HK-2 (cell line): Measurements from ENCODE around the gene MYO7B.

Experiments used
- DNase-seq: peaks from one replicate; pipeline ENCODE4 v3.0.0-alpha.2; 2018; ENCODE audit not compliant: unreplicated experiment

MYO7B gene

DNA sequence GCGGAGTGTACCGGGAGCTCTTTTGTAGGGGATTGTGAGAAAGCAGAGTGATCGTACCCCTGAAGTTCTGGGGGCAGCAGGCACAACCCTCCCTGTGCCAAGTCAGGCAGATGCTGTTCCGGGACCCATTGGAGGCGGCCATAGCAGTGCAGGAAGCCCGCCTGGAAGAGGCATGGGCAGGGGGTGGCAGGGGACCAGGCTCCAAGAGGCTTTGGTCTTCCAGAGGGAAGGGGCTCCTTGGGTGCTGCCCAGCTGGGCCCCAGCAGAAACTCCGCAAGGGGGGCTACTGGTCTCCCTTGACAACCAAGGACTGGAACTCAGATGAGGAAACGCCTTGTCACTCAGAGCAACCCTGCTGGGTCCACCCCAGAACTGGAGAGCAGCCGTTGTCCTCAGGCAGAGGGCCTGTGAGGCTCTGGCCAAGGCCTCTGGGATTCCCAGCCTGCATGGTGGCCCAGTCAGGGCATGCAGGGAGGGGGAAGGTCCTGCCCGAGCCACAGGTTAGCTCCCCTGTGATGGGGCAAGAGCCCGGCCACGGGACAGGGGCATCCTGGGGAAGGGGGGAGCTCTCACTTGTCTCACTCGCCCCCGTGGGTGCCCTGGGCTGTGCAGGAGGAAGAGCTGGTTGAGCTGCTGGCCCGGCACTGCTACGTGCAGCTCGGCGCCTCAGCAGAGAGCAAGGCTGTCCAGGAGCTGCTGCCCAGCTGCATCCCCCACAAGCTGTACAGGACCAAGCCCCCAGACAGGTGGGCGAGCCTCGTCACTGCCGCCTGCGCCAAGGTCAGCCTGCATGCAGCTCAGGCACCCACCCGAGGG, 89.5 kb downstream of the MYO7B start:
- no peak for DNase-seq

DNA sequence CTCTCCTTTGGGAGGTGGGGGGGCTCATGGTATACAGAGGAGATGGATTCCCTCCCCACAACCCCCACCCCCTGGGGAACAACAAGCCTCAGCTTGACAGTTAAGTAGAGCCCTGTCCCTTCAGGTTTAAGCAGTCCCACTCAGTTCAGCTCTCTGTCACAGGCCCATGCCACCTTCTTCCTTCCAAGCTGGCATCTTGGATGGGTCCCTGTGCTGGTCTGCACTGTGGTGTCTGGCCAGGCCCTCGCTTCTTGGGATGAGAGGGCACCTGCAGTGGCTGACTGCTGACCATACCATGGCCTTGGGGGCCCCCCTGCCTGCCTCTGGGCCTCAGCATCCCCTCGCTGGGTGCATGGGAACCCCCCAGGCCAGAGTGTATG, 90.1 kb downstream of the MYO7B start:
- no peak for DNase-seq

DNA sequence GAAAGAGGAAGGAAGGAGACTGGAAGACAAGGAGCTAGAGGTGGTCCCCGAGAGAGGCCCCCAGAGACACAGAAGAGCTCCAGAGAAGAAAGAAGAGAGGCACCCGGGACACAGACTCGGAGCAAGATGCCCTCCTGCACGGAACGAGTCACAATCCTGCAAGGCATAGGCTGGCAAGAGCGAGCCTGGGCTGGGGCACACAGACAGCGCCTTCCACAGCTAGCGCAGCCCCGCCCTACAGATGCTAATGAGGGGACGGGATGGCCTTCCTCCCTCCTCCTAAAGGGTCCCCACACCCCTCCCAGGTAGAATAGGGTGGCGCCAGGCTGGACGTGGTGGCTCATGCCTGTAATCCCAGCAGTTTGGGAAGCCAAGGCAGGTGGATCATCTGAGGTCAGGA, 90.7 kb downstream of the MYO7B start:
- no peak for DNase-seq

DNA sequence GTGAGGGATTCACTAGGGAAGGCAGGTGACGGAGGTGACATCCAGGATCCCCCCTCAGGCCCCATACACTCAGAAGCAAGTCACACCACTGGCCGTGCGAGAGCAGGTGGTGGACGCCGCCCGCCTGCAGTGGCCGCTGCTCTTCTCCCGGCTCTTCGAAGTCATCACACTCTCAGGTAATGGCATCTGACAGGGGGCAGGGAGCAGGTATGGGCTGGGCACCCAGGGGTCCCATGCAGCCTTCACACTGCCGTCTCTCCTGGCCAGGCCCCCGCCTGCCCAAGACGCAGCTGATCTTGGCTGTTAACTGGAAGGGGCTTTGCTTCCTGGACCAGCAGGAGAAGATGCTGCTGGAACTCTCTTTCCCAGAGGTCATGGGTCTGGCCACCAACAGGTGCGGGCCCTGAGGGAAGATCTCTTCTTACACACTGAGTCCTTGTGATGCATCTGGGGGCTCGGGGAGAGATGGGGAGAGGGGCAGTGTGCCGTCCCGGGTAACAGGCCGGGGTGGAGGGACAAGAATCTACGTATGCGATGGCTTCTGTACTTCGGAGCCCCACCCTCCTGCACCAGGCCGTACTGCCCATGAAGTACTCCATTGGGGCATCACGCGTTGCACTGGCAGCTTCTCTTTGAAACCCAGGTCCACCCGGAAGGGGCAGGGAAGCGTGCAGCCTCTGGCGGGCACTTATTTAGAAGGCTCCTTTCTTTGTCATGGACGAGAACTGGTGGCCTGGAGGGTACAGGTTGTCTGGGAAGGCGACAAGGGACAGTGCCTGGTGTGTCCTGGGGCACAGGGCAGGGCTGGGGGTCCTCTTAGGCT, 91.6 kb downstream of the MYO7B start:
- no peak for DNase-seq

DNA sequence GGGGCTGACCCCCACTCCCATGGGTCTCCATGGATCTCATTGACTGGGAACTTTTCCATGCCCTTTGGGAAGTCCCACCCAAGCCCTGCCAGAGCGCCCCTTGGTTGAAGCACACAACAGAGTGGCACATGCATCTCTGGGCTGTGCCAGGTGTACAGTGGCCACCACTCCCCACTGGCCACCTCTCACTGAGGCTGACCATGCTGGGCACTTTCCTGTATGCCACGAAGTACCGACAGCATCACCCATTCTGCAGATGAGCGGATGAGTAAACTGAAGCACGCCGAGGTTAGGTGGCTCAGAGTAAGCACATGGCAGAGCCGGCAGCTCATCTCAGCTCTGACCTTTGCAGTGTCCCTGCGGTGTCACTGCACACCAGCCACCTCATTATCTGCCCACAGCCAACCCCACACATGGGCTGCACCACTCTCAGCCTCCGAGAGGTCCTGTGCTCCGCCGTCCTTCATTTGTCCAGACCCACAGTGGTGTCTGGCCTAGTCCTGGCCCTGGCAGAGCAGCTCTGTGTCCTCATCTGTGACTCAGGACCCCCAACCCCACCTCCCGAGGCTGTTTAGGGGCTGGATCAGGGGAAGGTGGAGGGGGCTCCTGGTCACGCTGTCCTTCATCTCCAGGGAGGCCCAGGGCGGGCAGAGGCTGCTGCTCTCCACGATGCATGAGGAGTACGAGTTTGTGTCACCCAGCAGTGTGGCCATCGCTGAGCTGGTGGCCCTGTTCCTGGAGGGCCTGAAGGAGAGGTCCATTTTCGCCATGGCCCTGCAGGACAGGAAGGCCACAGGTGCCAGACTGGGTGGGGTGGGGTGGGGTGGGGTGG, 92.5 kb downstream of the MYO7B start:
- DNase-seq = no peak

DNA sequence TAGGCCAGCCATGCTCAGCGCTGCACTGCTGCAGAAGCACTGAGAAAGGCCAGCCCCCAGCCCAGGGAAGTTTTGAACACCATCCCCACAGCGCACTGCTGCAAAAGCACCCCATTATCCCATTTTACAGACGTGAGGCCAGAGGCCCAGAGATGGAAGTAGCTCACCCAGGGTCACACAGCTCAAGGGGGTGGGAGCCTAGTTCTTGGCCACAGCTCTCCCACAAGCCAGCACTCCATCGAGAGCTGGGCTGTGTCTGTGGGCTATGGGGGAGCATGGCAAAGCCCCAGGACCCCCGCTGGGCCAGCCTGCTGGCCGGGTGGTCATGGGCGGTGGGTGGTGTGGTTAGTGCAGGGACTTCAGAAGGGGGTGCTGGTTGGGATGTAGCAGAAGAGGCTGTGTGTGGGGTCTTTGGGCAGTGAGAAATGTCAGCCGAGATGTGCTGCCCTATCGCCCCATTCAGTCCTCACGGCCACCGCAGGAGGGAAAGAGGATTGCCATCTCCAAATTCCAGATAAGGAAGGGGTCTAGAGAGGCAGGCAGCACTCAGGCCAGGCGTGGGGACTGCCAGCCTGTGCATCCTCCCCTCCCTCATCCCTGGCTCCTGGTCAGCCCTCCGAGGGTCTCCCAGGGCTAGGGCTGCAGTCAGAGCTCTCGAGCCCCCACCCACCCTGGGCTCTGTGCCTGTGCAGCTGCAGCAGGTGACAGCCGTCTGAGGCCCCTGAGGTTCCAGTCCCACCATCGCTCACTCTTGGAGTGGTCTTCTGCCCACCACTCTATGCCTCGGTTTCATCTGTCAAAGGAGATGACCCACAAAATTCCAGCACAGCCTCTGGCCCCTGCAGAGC, 93.5 kb downstream of the MYO7B start:
- DNase-seq = no peak

DNA sequence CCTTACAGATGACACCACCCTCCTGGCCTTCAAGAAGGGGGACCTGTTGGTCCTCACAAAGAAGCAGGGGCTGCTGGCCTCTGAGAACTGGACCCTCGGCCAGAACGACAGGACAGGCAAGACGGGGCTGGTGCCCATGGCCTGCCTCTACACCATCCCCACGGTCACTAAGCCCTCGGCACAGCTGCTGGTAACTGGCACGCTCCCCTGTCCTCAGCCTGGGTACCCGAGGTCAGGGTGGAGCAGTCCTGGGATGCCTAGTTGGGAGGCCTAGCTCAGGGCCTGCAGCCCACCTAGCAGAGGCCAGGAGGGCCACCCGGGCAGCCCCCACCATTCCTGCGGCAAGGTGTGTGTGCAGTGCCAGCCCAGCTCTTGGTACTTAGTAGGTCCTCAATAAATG, 94.2 kb downstream of the MYO7B start:
- DNase-seq = no peak

DNA sequence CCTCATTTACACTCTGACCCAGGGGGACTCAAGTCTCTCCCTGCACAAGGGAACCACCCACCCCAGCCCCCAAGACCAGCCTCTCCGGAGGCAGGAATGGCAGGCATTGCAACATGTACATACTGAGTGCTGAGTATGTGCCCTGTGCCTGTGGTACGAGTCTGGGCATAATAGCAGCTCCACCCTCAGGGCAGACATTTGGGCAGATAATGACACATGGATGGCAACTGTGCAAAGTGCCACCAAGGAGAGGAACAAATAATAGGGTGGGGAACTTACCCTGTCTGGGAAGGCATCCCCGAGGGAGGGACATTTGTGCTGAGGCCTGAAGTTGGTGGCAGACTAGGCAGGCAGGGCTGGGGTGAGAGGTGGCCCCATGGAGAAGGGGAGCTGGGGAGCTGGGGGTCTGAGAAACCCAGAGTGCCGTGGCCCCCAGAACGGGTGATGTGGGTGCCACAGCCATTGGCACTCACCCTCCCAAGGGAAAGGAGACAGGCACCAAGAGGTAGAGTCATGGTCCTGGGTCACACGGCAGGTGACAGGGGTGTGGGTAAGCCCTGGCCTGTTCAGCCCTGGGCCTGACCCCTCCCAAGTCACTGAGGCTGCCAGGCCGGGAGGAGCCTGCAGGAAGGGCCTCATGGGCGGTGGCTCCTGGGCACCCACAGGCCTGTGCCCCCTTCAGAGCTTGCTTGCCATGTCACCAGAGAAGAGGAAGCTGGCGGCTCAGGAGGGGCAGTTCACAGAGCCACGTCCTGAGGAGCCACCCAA, 94.8 kb downstream of the MYO7B start:
- no peak for DNase-seq

DNA sequence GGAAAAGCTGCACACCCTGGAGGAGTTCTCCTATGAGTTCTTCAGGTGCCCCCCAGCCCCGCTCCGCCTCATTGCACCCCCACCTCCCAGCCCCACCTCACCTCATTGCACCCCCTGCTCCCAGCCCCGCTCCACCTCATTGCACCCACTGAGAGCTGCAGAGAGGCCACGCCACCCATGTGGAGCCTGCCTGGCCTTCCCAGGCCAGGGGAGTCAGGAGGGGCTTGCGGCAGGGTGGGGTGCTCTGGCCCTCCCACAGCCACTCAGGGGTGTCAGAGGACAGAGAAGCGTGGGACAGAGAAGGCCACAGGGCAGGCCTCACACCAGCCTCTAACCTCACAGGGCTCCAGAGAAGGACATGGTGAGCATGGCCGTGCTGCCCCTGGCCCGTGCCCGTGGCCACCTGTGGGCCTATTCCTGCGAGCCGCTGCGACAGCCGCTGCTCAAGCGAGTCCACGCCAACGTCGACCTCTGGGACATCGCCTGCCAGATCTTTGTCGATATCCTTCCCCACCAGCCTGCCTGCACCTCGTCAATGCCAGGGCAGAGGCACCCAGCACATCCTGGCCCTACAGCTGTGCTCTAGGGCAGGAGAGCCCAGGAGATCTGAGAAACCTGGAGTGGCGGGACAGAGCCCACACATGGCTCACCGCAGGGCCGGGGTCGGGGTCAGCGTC, 95.5 kb downstream of the MYO7B start:
- no peak for DNase-seq

DNA sequence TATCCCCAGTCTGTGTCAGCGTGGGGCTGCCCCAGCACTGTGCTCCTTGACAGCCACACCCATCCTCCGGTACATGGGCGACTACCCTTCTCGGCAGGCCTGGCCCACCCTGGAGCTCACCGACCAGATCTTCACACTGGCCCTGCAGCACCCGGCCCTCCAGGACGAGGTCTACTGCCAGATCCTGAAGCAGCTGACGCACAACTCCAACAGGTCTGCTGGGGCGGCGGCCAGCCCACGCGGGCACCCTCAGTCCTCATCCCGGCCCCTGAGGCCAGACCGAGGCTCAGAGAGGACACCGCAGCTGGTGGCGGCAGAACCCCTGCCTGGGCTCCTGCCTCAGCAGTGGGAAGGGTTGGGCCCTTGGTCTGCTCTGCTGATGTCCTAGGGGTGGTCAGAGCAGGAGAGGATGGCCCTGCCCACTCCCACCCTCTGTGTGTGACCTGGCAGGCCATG, 96.1 kb downstream of the MYO7B start:
- no peak for DNase-seq

DNA sequence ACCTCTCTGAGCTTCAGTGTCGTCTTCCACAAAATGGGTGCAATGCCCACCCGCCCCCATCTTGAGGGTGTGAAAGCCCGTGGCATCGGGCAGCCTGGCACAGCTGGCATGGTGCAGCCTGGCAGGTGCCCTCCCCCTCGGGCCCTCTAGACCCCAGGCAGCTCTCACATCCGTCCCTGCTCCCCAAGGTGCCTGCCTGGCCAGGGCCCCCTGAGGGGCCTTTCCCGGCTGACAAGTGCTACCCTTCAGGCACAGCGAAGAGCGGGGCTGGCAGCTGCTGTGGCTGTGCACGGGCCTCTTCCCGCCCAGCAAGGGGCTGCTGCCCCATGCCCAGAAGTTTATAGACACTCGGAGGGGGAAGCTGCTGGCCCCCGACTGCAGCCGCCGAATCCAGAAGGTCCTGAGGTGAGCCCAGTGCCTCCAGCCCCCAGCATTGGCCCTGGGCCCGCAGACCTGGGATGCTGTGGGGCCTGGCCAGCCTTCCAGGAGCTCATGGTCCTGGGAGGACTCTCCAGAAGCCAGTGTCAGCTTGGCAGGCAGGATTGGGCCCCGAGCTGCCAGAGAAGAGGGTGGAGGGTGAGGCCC, 96.6 kb downstream of the MYO7B start:
- no peak for DNase-seq

DNA sequence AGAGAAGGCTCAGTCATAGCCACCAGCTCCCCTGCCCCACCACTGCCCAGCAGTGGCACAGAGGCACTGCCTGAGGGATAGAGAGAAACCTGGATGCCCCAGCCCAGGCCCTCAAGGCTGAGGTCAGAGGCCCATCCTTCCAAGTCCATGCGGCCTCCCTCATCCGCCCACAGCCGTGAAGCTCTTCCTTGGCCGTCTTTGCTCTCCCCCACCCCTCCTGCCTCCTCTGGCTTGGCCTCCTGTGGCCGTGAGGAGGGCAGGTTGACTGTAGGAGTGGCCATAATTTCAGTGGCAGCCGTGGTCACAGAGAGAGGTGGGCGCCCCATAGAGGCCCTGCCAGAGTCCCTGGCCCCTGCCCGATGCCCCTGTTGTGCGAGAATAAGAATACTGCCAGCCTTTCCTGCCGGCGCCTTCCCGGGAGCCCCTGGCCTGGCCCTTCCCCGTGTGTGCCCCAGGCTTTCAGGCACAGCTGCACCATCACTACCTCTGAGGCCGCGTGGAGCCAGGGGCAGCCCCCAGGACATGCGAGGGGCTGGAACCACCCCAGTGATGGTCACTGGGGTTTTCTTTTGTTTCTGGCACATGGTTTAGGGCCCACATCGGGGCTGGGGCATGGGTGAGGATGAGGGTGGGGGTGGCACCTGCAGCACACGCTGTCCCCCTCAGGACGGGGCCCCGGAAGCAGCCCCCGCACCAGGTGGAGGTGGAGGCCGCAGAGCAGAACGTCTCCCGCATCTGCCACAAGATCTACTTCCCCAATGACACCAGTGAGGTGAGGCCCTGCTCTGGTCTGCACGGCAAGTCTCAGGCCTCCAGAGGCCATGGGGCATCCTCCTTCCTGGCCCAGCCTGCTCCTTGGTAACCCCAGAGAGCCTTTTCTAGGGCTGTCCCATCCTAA, 97.4 kb downstream of the MYO7B start:
- no peak for DNase-seq

DNA sequence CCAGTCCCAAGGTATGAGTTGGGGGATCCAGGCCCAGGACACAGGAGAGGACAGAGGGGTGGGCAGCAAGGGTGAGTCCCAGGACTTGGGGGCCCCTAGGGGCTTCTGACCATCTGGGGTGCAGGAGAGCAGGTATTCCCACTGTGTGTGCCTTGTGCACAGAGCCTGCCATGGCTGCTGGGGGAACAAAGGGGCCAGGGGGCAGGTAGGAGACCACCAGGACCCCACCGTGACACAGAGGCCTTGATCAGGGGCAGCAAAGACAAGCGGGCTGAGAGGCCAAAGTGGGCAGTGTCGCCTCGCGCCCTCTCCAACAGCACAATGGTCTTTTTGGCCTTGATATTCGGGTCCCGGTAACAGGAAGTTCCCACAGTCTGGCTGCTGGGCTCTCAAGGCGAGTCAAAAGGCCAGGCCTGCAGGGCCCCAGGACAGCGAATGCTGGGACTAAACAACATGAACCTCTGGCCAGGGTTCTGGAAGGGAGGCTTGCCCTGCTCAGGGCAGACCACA, 98.1 kb downstream of the MYO7B start:
- DNase-seq = no peak

DNA sequence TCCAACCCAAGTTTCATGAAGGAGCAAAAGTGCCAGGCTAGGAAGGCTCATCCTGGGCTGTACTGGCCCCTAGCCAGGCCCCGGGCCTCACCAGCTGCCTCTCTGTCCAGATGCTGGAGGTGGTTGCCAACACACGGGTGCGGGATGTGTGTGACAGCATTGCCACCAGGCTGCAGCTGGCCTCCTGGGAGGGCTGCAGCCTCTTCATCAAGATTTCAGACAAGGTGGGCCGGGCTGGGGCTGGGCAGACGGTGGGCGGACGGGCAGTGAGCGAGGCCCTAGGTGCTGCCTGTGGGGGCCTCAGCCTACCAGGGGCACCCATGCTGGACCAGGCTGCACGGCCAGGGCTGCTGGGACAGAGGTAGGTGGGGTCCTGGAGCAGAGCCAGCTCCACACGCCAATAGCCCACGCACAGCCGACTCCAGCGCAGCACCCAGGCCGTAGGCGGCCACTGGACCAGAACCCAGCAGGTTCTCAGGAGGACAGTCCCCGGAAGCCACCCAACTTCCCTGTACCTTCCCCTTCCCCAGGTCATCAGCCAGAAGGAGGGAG, 98.7 kb downstream of the MYO7B start:
- DNase-seq = no peak

DNA sequence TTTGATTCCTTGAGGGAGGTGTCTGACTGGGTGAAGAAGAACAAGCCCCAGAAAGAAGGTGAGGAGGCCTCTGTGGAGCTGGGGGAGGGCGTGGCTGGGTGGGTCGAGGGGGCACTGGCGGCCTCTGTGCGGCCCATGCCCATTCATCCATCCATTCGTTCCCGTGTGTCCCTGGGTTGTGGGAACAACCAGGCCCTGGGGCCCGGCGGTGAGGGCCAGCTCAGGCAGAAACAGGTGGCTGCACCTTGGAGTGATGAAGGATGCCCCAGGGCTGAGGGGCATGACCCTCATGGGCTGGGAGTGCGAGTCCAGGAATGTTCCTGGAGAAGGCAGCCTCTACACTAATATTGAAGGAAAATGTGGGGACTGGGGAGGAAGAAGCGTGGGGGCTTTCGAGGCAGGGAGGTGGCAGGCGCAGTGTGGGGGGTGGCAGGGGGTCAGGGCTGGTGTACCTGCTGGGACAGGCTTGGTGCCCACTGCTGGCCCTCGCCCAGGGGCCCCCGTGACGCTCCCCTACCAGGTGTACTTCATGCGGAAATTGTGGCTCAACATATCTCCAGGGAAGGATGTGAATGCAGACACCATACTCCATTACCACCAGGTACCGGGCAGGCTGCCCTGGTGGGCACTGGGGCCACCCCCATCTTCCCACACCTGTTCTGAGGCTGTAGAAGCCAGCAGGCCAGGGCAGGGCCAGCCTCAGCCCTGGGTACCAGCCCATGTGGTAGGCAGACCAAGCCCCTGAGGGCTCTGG, 99.3 kb downstream of the MYO7B start:
- no peak for DNase-seq

DNA sequence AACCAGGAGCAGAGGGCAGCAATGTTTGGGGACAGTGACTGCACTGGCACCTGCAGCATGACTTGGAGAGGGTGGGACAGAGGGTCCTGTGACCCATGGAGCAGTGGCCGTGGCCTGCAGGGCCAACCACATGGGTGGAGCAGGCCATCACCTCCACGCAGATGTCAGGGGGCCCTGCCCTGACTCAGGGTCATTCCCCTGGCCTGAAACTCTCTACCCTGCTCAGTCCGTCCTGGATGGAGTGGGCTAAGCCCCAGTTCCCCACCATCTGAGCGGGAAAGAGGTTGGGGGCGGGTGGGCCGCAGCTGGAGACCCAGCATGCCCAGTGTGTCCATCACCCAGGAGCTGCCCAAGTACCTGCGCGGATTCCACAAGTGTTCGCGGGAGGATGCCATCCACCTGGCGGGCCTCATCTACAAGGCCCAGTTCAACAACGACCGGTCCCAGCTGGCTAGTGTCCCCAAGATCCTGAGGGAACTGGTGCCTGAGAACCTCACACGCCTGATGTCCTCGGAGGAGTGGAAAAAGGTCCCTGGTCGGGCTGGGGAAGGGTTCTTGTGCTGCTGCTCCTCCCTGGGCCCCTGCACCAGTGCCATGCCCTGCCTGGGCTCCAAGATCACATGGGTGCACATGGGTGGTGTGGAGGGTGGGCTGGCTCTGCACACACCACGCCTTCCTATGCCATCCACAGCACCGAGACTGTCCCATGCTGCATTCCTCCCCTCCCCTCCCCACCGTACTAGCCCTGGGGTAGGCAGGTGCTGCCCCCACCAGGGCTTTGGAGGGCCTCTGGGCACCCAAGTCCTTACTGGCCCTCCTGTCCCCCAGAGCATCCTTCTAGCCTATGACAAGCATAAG, 100.1 kb downstream of the MYO7B start:
- no peak for DNase-seq
